SK-N-SH treated with all-trans-retinoic acid at 6 μM for 48 hours (cell line): ENCODE measurements around the gene KCTD3.

Experiments
- GLIS3 ChIP-seq: fragments of 250-450 bp; sonication (Bioruptor Pico); IDR thresholded peaks from 2 replicates; pipeline ENCODE4 v1.5.0; 2020; ENCODE audit warnings: mild to moderate bottlenecking, moderate library complexity
- ISL1 ChIP-seq: fragments of 250-450 bp; sonication (Bioruptor Pico); IDR thresholded peaks from 2 replicates; pipeline ENCODE4 v2.1.2; 2022; ENCODE audit warnings: mild to moderate bottlenecking, moderate library complexity
- PATZ1 ChIP-seq: fragments of 250-450 bp; sonication (Bioruptor Pico); IDR thresholded peaks from 2 replicates; pipeline ENCODE4 v1.8.0; 2020; ENCODE audit warnings: mild to moderate bottlenecking, moderate library complexity, borderline replicate concordance
- SNAI2 ChIP-seq: fragments of 250-450 bp; sonication (Bioruptor Pico); IDR thresholded peaks from 2 replicates; pipeline ENCODE4 v1.5.0; 2020; ENCODE audit warnings: mild to moderate bottlenecking, moderate library complexity
- ZC3H10 ChIP-seq: fragments of 250-450 bp; sonication (Bioruptor Pico); IDR thresholded peaks from 2 replicates; pipeline ENCODE4 v1.5.1; 2021; ENCODE audit warnings: mild to moderate bottlenecking, moderate library complexity
- ZFP3 ChIP-seq: fragments of 250-450 bp; sonication (Bioruptor Pico); IDR thresholded peaks from 2 replicates; pipeline ENCODE4 v1.5.0; 2020; ENCODE audit warnings: mild to moderate bottlenecking, moderate library complexity
- ZFP30 ChIP-seq: fragments of 450-650 bp; formaldehyde crosslinking; IDR thresholded peaks from 2 replicates; pipeline ENCODE4 v1.5.0; 2022; ENCODE audit warnings: mild to moderate bottlenecking, moderate library complexity
- ZNF70 ChIP-seq: fragments of 450-650 bp; formaldehyde crosslinking; IDR thresholded peaks from 2 replicates; pipeline ENCODE4 v1.5.0; 2020; ENCODE audit warnings: mild to moderate bottlenecking, moderate library complexity
- TF ChIP-seq, protein P1 (sequence below): fragments of 250-450 bp; sonication (Bioruptor Pico); IDR thresholded peaks from 2 replicates; pipeline ENCODE4 v1.5.1; 2020; ENCODE audit warnings: low read depth, mild to moderate bottlenecking, moderate library complexity
- TF ChIP-seq, protein P2 (sequence below): fragments of 250-450 bp; sonication (Bioruptor Pico); IDR thresholded peaks from 2 replicates; pipeline ENCODE4 v1.5.1; 2021; ENCODE audit warnings: mild to moderate bottlenecking, moderate library complexity

- TF ChIP-seq ZFP3 = no peak
- TF ChIP-seq GLIS3 (CRISPR knock-in tag) = no peak
- TF ChIP-seq ISL1 (CRISPR knock-in tag) = no peak
- no peak for TF ChIP-seq ZFP30 (CRISPR knock-in tag)
- TF ChIP-seq, protein P1, sequence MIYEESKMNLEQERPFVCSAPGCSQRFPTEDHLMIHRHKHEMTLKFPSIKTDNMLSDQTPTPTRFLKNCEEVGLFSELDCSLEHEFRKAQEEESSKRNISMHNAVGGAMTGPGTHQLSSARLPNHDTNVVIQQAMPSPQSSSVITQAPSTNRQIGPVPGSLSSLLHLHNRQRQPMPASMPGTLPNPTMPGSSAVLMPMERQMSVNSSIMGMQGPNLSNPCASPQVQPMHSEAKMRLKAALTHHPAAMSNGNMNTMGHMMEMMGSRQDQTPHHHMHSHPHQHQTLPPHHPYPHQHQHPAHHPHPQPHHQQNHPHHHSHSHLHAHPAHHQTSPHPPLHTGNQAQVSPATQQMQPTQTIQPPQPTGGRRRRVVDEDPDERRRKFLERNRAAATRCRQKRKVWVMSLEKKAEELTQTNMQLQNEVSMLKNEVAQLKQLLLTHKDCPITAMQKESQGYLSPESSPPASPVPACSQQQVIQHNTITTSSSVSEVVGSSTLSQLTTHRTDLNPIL (CRISPR knock-in tag) = no peak
- TF ChIP-seq SNAI2 (CRISPR knock-in tag) = no peak
- TF ChIP-seq, protein P2, sequence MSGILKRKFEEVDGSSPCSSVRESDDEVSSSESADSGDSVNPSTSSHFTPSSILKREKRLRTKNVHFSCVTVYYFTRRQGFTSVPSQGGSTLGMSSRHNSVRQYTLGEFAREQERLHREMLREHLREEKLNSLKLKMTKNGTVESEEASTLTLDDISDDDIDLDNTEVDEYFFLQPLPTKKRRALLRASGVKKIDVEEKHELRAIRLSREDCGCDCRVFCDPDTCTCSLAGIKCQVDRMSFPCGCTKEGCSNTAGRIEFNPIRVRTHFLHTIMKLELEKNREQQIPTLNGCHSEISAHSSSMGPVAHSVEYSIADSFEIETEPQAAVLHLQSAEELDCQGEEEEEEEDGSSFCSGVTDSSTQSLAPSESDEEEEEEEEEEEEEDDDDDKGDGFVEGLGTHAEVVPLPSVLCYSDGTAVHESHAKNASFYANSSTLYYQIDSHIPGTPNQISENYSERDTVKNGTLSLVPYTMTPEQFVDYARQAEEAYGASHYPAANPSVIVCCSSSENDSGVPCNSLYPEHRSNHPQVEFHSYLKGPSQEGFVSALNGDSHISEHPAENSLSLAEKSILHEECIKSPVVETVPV = no peak
- TF ChIP-seq ZC3H10 (CRISPR knock-in tag) = no peak
- no peak for TF ChIP-seq PATZ1
- TF ChIP-seq ZNF70 (CRISPR knock-in tag) = no peak
Observed at GRCh38 chr1:215647738-215648137, 80.6 kb downstream of the KCTD3 start.
